Left kidney (tissue), 2 donors: ENCODE measurements around the gene NDUFS3. TPM values are rescaled to one million over a fixed set of nuclear protein-coding genes. Genes with fewer than 3 reads are reported as not detected.
A peak's percentile ranks its signal among the peaks of the same experiment; 100 is the strongest.
"Not testable (repeated sequence)": the region's sequence is repeated elsewhere in the genome, so short reads cannot be mapped to it uniquely, and the experiment has no call there.

Experiments used
- DNase-seq: peaks from one replicate; pipeline ENCODE4 v3.0.0-alpha.2; 2013
- polyA plus RNA-seq: library from polyadenylated mRNA; unstranded; fragments of 120-200 nt; gene quantifications from one replicate; pipeline ENCODE4 v1.2.1, GENCODE V29; 2013; ENCODE audit not compliant: insufficient read length

Gene NDUFS3
- polyA plus RNA-seq, 1 donor, result 148 TPM

GRCh38 chr11:47553406-47553743 lies 25.5 kb upstream of the NDUFS3 start:
- no peak for DNase-seq

DNA sequence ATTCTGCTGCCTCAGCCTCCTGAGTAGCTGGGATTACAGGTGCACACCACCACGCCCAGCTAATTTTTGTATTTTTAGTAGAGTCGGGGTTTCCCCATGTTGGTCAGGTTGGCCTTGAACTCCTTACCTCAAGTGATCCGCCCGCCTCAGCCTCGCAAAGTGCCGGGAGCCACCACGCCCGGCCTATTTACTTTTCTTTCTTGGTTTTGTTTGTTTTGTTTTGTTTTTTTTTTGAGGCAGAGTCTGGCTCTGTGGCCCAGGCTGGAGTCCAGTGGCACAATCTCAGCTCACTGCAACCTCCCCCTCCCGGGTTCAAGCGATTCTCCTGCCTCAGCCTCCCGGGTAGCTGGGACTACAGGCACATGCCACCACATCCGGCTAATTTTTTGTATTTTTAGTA lies 21.9 kb upstream of the NDUFS3 start:
- DNase-seq, result not testable (repeated sequence)

GRCh38 chr11:47558695-47559094 lies 20.2 kb upstream of the NDUFS3 start:
- no peak for DNase-seq

DNA sequence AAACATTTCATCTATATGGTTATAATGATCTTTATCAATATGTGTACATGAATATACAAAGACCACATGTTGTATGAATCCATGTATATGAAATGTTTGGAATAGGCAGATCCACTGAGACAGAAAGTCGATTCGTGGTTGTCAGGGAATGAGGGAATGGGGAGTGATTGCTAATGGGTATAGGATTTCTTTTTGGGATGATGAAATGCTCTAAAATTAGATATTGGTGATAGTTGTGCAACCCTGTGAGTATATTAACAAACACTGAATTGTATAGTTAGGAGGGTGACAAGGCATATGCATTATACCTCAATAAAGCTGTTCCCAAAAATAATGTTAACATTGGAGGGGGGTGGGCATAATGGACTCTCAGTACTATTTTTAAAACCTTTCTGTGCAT lies 18.4 kb upstream of the NDUFS3 start:
- DNase-seq, result no peak

- not testable (repeated sequence) for DNase-seq
Measured at GRCh38 chr11:47562393-47562792, 16.5 kb upstream of the NDUFS3 start.

DNA sequence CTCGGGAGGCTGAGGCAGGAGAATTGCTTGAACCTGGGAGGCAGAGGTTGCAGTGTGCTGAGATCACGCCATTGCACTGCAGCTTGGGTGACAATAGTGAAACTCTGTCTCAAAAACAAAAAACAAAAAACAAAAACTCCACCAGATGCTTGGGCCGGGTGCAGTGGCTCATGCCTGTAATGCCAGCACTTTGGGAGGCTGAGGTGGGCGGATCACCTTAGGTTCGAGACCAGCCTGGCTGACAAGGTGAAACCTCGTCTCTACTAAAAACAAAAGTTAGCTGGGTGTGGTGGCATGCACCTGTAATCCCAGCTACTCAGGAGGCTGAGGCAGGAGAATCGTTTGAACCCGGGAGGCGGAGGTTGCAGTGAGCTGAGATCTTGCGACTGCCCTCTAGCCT lies 14.5 kb upstream of the NDUFS3 start:
- DNase-seq, result not testable (repeated sequence)

- DNase-seq, result no peak
Measured at GRCh38 chr11:47564933-47565339, 13.9 kb upstream of the NDUFS3 start.

DNA sequence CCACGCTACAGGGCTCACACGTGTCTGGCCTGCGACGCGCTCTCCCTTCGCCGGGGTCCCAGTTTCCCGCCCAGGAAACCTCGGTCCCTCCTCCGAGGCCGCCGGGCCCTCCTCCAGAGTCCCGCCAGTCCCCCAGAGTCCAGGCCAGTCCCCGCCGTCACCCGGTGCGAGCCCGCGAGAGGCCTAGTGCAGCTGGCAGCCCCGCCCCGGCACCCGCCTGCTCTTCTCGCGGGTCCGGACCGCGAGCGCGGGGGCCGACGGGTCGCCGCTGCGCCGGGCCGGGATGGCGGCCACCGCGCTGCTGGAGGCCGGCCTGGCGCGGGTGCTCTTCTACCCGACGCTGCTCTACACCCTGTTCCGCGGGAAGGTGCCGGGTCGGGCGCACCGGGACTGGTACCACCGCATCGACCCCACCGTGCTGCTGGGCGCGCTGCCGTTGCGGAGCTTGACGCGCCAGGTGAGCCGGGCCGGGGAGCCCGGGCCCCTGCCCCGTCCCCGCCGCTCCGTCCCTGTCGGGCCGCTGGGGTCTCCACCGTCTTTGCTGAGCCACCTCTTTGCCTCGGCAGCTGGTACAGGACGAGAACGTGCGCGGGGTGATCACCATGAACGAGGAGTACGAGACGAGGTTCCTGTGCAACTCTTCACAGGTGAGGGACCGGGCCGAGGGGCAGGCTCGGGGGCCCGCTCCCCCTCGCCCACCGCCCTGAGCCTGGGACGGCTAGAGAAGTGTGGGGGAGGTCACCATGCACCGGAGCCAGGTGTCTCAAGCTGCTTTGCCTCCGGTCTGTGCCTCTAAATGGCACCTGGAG lies 13.3 kb upstream of the NDUFS3 start, which contains the start of gene PTPMT1:
Gene PTPMT1, plus strand, starts transcription at position 260 of the 809 bp plus-strand sequence. Its CDS starts 24 bp downstream, at position 284.
- peak; percentile 65 for DNase-seq

- DNase-seq, result no peak
Measured at GRCh38 chr11:47566149-47566698, 12.7 kb upstream of the NDUFS3 start.

GRCh38 chr11:47569646-47570045 lies 9.2 kb upstream of the NDUFS3 start:
- DNase-seq, result no peak

DNA sequence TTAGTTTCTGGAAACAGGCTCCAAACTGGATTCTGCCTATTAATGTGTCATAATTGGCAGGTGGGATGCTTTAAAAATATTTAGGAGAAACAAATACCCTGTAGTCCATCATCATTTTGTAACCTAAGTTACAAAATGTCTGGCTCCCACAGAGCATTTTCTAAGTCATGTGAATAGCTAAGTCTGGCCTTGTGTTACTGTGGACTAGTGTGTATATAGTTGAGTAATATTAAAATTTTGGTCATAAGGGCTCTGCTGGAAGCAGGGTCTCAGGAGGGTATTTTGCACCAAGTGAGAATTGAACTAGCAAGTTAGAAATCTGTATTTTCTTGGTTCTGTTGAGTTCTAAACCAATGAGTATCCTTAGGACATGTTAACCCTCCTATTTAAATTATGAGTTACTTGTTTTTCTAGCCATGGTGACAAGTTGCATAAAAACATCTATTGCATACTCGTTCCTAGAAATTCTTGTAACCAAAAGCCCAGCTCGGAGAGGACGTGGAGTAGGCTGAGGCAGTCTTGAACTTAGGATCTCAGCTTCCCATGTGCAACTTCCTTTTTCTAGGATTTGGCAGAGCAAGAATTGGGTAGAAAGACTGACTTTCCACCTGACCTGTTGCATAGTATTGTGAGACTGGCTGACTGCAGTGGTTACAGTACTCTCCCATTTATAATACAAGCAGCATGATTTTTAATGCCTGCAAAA lies 8.1 kb upstream of the NDUFS3 start:
- no peak for DNase-seq

DNA sequence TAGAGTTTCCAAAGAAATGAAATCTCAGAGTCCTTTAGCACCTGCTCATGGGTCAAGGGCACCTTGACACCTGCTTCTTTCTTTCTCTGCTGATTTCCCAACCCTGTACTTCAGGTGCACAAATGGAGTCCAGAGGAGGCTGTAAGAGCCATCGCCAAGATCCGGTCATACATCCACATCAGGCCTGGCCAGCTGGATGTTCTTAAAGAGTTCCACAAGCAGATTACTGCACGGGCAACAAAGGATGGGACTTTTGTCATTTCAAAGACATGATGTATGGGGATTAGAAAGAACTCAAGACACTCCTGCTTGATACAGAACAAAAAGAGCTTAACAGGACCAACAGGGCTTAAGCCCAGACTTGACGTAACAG lies 7.5 kb upstream of the NDUFS3 start:
- no peak for DNase-seq

DNA sequence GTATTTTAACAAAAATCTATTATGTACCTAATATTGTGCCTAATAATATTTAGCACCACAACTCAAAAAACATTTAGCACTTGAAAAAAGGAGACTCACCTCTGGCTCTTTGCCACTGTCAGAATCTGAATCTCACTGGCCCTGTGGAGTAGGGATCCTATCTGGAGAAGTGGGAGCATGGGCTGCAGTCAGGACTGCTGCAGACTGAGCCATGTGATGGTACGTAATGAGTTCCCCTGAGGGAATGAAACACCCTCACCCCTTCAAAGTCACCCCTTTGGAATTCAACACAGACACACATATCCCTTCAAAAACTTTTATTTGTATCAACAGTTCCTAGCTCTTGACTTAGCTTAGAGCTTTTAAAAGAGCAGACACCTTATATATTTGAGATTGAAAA lies 7.0 kb upstream of the NDUFS3 start:
- DNase-seq, result no peak

GRCh38 chr11:47572715-47573255 lies 6.1 kb upstream of the NDUFS3 start:
- DNase-seq, result no peak

DNA sequence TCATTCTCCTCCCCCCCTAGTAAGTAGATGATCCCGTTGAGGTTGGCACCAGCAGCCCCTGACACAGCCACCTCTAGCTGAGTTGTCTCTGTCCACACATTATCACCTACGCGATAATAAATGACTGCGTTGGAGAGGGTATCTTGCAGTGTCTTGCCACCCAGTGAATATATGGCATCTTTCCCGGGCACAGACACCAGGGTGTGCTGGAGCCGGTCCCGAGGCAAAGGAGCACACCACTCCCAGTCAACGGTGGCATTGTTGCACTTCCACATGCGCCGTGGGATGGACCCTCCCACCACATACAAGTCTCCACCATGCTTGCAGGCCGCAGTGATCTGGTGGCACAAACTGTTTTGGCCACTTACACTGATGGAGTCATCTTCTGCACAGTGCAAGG lies 5.6 kb upstream of the NDUFS3 start:
- DNase-seq, result no peak

DNA sequence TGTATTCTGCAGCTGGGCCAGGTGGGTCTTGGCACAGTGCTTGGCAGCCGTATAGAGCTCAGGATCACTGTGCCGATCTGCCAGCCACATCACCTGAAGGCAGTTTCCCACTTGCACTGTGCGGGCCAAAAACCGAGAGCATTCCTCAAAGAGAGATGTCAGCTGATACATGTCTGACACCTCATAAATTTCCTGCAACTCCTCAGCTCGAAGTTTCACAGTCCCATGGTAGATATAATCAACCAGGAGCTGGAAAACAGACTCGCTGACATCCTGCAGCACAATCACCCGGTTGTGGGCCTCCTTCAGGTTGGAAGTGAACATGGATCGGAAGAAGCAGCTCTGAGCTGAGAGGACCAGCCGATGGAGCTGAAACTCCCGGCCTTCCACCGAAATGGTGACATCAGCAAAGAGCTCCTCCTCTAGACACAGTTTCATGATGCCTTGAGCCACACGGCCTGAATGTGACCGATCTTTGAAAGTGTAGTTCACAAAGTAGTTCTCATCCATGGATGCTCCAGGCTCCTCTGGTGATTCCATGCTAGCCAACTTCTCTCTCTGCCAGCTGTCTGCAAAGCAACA lies 1.3 kb upstream of the NDUFS3 start:
- no peak for DNase-seq

GRCh38 chr11:47583844-47584243 lies 5.0 kb downstream of the NDUFS3 start:
- DNase-seq, result no peak

- no peak for DNase-seq
Measured at GRCh38 chr11:47586098-47586855, 7.4 kb downstream of the NDUFS3 start, which contains the start of gene FAM180B. Gene FAM180B, plus strand, starts transcription at chr11:47586678. Its CDS starts 91 bp downstream, at chr11:47586769.

DNA sequence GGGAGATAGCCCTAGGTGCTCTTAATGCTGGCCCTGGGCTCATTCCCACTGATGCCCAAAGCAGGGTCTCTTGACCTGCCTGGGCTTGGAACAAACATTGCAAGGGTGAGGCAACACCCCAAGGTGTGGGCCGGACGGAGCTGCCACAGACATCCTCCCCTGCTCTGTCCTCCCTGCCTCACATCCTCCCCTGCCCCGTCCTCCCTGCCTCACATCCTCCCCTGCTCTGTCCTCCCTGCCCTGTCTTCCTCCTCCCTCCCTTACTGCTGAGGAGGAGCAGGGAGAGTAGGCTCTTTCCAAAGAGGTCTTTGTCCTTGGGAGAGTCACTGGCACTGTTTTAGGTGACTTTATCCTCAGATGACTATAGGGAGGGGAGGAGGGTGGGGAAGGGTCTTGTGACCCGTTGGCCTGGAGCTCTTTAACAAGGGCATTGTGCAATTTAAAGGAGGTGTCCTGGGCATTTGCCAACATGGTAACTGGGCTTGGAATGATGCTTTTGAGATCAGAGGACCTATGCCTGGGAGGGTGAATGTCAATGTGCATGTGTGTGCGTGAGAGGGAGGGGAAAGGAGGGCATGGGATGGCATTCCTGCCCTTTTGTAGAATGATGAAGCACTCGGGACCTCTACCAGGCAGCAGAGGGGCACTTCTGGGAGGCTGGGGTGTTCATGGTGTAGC lies 8.3 kb downstream of the NDUFS3 start:
- DNase-seq, result no peak

DNA sequence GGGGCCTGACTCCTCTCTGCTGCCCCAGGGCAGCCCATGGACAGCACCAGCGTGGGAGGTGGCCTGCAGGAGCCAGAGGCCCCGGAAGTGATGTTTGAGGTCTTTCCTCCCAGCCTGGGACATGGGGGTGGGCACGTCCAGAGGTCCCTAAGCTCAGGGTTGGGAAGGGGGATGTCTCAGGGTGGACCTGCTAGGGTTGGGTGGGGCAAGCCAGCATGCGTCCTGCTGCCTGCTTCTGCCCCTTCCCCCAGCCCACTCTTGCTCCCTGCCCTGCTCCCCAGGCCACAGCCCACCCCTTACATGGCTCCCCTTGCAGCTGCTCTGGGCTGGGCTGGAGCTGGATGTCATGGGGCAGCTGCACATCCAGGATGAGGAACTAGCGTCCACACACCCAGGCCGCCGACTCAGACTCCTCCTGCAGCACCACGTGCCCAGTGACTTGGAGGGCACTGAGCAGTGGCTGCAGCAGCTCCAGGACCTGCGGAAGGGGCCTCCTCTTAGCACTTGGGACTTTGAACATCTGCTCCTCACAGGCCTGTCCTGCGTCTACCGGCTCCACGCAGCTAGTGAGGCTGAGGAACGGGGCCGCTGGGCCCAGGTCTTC lies 9.0 kb downstream of the NDUFS3 start:
- no peak for DNase-seq

GRCh38 chr11:47589118-47589517 lies 10.2 kb downstream of the NDUFS3 start:
- no peak for DNase-seq
